Measurements from ENCODE around the gene GNG13. TPM values are rescaled to one million over a fixed set of nuclear protein-coding genes. Genes with fewer than 3 reads are reported as not detected.

GNG13 gene
- total and polyA plus RNA-seq, 9 of the 15 experiments (the other 6 are each of a cell fraction or from before 2014, with no cell fraction given): not detected

- Histone ChIP-seq H3K9me1 (ENCODE audit: control insufficient read depth, insufficient read depth, low read length) (no peaks in the 10 kb centered on the region), H3K27ac (ENCODE audit: extremely low read depth, low read depth, low read length) (no peak overlapping the region), H3K4me1 (replicated peaks in 1 of 2; ENCODE audit: control insufficient read depth in 2 of 2, insufficient read depth in 2 of 2, low read length in 2 of 2) (peaks cover 0 to 39% of the 10 kb centered on the region in 2 experiments; a peak in 2 of 5 replicates), H3K4me3 (no peak overlapping the region), H3K27me3 (ENCODE audit: control insufficient read depth in 2 of 2, insufficient read depth in 2 of 2, low read length in 2 of 2) (peaks cover 13 to 60% of the 10 kb centered on the region in 2 experiments; a peak in 4 of 5 replicates), H3K9me3 (replicated peaks; ENCODE audit: control insufficient read depth, insufficient read depth, low read depth, low read length) (peaks cover 1% of the 10 kb centered on the region; the same call in 1 of the 2 replicates), H3K36me3 (ENCODE audit: control insufficient read depth, insufficient read depth, low read length) (no peaks in the 10 kb centered on the region), H4K20me1 (replicated peaks; ENCODE audit: control insufficient read depth, insufficient read depth, low read length) (no peaks in the 10 kb centered on the region), H3K4me2 (ENCODE audit: insufficient read depth, low read length) (no peak overlapping the region), H3K9ac (ENCODE audit: insufficient read depth in 1 of 2, low read depth in 2 of 2, low read length in 2 of 2) (no peak overlapping the region), H2AFZ (ENCODE audit: low read depth, low read length) (no peak overlapping the region), H3K79me2 (ENCODE audit: control insufficient read depth, insufficient read depth, low read length) (no peaks in the 10 kb centered on the region)
- FAIRE-seq: no peak
- ChIA-PET CTCF (ENCODE audit: low intra/inter-chr PET ratio) (no interaction called here), POLR2A (no interaction called here)
- DNase-seq (ENCODE audit: extremely low read depth in 1 of 4, low spot score in 3 of 4): no peak
- no peak for ATAC-seq
- TF ChIP-seq RBBP5 (IDR thresholded peaks at IDR 0.05; ENCODE audit: borderline replicate concordance, insufficient read depth, low read length, poor library complexity, severe bottlenecking) (no peak), NELFE (IDR thresholded peaks at IDR 0.05; ENCODE audit: insufficient read depth, insufficient read length) (no peak), SAFB (IDR thresholded peaks at IDR 0.05; ENCODE audit: borderline replicate concordance, low read depth, low read length) (no peak), ZNF124 (CRISPR knock-in tag; IDR thresholded peaks at IDR 0.05) (no peak), KAT2B (IDR thresholded peaks at IDR 0.05; ENCODE audit: low read depth, low read length) (no peak), ZBTB9 (CRISPR knock-in tag; IDR thresholded peaks at IDR 0.05) (no peak), ZFP1 (CRISPR knock-in tag; IDR thresholded peaks at IDR 0.05) (no peak), ZNF41 (CRISPR knock-in tag; conservative IDR thresholded peaks at IDR 0.05) (no peak), GTF2B (IDR thresholded peaks at IDR 0.05; ENCODE audit: extremely low read depth, insufficient read length) (no peak), POU5F1 (IDR thresholded peaks at IDR 0.05; ENCODE audit: borderline replicate concordance, low read depth, low read length, partially characterized antibody) (no peak)
- in situ Hi-C loops (cut with MboI) (no loop called here), intact Hi-C loops (cut with micrococcal nuclease) (no loop called here)
- WGBS (ENCODE audit: insufficient coverage, low coverage, missing lambda C conversion rate): 7% methylated on average over 11 of the region's 14 CpGs
- no TSS peak for BruUV-seq (replicated peaks)
Observed at GRCh38 chr16:838741-839140, 38.2 kb upstream of the GNG13 start.

All from K562 (cell line).